Right lobe of liver (tissue), 4 donors: Measurements from ENCODE around the gene OR2A42.
"Not testable (repeated sequence)": the region's sequence is repeated elsewhere in the genome, so short reads cannot be mapped to it uniquely, and the experiment has no call there.

Experiments
- CTCF ChIP-seq, 4 donors: fragments of 200-600 bp in 3 of 4; fragments of 450-650 bp in 1 of 4; IDR thresholded peaks; one replicate each; pipeline versions ENCODE4 v1.5.1 to v1.8.0; 2016 to 2022; ENCODE audit warnings: antibody characterized with exemption in 4 of 4, mild to moderate bottlenecking in 2 of 4
- POLR2A ChIP-seq: fragments of 450-650 bp; IDR thresholded peaks from one replicate; pipeline ENCODE4 v1.6.1; 2017; ENCODE audit warnings: antibody characterized with exemption, mild to moderate bottlenecking
- donor health status: DM: no; HTN: no; CAD: no.
- donor health status: DM: no; HTN: no; CAD: no.
- donor health status: DM: no; HTN: yes; CAD: no.

GRCh38 chr7:144231027-144231426 lies 8.4 kb downstream of the OR2A42 start:
- TF ChIP-seq POLR2A; CTCF (IDR thresholded peaks at IDR 0.05): not testable (repeated sequence)
